Parathyroid adenoma (tissue), 2 donors: ENCODE data around the gene LHFPL3.

ENCODE experiments used
- H2AFZ ChIP-seq: fragments of 300-600 bp; sonication (generic); one replicate; pipeline ENCODE4 v1.7.0; 2017; ENCODE audit warnings: antibody characterized with exemption, mild to moderate bottlenecking
- H3K27ac ChIP-seq: fragments of 300-600 bp; sonication (generic); one replicate; pipeline ENCODE4 v1.7.0; 2017
- H3K27me3 ChIP-seq: fragments of 300-600 bp; sonication (generic); one replicate; pipeline ENCODE4 v1.7.0; 2017; ENCODE audit warnings: low read length; ENCODE audit not compliant: control insufficient read depth, insufficient read depth
- H3K36me3 ChIP-seq: fragments of 300-600 bp; sonication (generic); one replicate; pipeline ENCODE4 v1.7.0; 2017; ENCODE audit warnings: low read length; ENCODE audit not compliant: control insufficient read depth, insufficient read depth
- H3K4me1 ChIP-seq: fragments of 300-600 bp; sonication (generic); one replicate; pipeline ENCODE4 v1.7.0; 2017; ENCODE audit warnings: control low read depth
- H3K4me2 ChIP-seq: fragments of 300-600 bp; sonication (generic); one replicate; pipeline ENCODE4 v1.7.0; 2017; ENCODE audit warnings: low read length
- H3K4me3 ChIP-seq: fragments of 300-600 bp; sonication (generic); one replicate; pipeline ENCODE4 v1.7.0; 2017; ENCODE audit warnings: low read depth, low read length
- H3K79me2 ChIP-seq: fragments of 300-600 bp; sonication (generic); one replicate; pipeline ENCODE4 v1.7.0; 2017; ENCODE audit warnings: control low read depth
- H3K9ac ChIP-seq: fragments of 300-600 bp; sonication (generic); one replicate; pipeline ENCODE4 v1.7.0; 2017; ENCODE audit warnings: mild to moderate bottlenecking
- H3K9me3 ChIP-seq: fragments of 300-600 bp; sonication (generic); one replicate; pipeline ENCODE4 v1.7.0; 2017; ENCODE audit warnings: low read length; ENCODE audit not compliant: control insufficient read depth
- CTCF ChIP-seq: fragments of 300-600 bp; sonication (generic); IDR thresholded peaks from one replicate; pipeline ENCODE4 v1.7.0; 2017; ENCODE audit warnings: antibody characterized with exemption, mild to moderate bottlenecking
- donor health status: primary hyperparathyroidism.

The LHFPL3 gene

GRCh38 chr7:104480529-104480928, 152.1 kb downstream of the LHFPL3 start:
- no peak overlapping the region for H2AFZ ChIP-seq
- no peaks in the 10 kb centered on the region for H3K27me3 ChIP-seq
- H3K79me2 ChIP-seq = no peaks in the 10 kb centered on the region
- no peak overlapping the region for H3K9ac ChIP-seq
- H3K27ac ChIP-seq = no peak overlapping the region
- no peaks in the 10 kb centered on the region for H3K9me3 ChIP-seq
- H3K36me3 ChIP-seq = no peaks in the 10 kb centered on the region
- TF ChIP-seq CTCF = no peak
- no peak overlapping the region for H3K4me2 ChIP-seq
- H3K4me3 ChIP-seq = no peak overlapping the region
- H3K4me1 ChIP-seq = no peaks in the 10 kb centered on the region

GRCh38 chr7:104482362-104483037, 154.1 kb downstream of the LHFPL3 start:
- Histone ChIP-seq H3K79me2 (no peaks in the 10 kb centered on the region), H3K4me1 (no peaks in the 10 kb centered on the region), H3K36me3 (no peaks in the 10 kb centered on the region), H3K27ac (no peak overlapping the region), H3K27me3 (no peaks in the 10 kb centered on the region), H2AFZ (no peak overlapping the region), H3K4me3 (no peak overlapping the region), H3K9me3 (no peaks in the 10 kb centered on the region), H3K9ac (no peak overlapping the region), H3K4me2 (no peak overlapping the region)
- no peak for TF ChIP-seq CTCF

GRCh38 chr7:104486931-104487330, 158.5 kb downstream of the LHFPL3 start:
- H2AFZ ChIP-seq = no peak overlapping the region
- no peak overlapping the region for H3K4me2 ChIP-seq
- no peak for TF ChIP-seq CTCF
- H3K27ac ChIP-seq = no peak overlapping the region
- no peaks in the 10 kb centered on the region for H3K79me2 ChIP-seq
- H3K9me3 ChIP-seq = no peaks in the 10 kb centered on the region
- H3K27me3 ChIP-seq = no peaks in the 10 kb centered on the region
- no peaks in the 10 kb centered on the region for H3K36me3 ChIP-seq
- no peak overlapping the region for H3K9ac ChIP-seq
- H3K4me1 ChIP-seq = no peaks in the 10 kb centered on the region
- H3K4me3 ChIP-seq = no peak overlapping the region

GRCh38 chr7:104487642-104488041, 159.2 kb downstream of the LHFPL3 start:
- no peaks in the 10 kb centered on the region for H3K27me3 ChIP-seq
- no peak overlapping the region for H2AFZ ChIP-seq
- no peak overlapping the region for H3K4me2 ChIP-seq
- H3K4me3 ChIP-seq = no peak overlapping the region
- TF ChIP-seq CTCF = no peak
- no peak overlapping the region for H3K9ac ChIP-seq
- H3K27ac ChIP-seq = no peak overlapping the region
- no peaks in the 10 kb centered on the region for H3K4me1 ChIP-seq
- no peaks in the 10 kb centered on the region for H3K9me3 ChIP-seq
- H3K36me3 ChIP-seq = no peaks in the 10 kb centered on the region
- no peaks in the 10 kb centered on the region for H3K79me2 ChIP-seq

GRCh38 chr7:104497379-104497967, 169.1 kb downstream of the LHFPL3 start:
- Histone ChIP-seq H3K9me3 (no peaks in the 10 kb centered on the region), H3K9ac (no peak overlapping the region), H3K27me3 (no peaks in the 10 kb centered on the region), H3K4me1 (no peaks in the 10 kb centered on the region), H3K4me3 (no peak overlapping the region), H2AFZ (no peak overlapping the region), H3K27ac (no peak overlapping the region), H3K4me2 (no peak overlapping the region), H3K36me3 (no peaks in the 10 kb centered on the region), H3K79me2 (no peaks in the 10 kb centered on the region)
- TF ChIP-seq CTCF = no peak
